ENCODE data around the gene RBBP5. TPM values are rescaled to one million over a fixed set of nuclear protein-coding genes. Genes with fewer than 3 reads are reported as not detected.
A peak's percentile ranks its signal among the peaks of the same experiment; 100 is the strongest.

Gene RBBP5
- total RNA-seq, 1 experiment from 2014 or later = 17.9 TPM

DNA sequence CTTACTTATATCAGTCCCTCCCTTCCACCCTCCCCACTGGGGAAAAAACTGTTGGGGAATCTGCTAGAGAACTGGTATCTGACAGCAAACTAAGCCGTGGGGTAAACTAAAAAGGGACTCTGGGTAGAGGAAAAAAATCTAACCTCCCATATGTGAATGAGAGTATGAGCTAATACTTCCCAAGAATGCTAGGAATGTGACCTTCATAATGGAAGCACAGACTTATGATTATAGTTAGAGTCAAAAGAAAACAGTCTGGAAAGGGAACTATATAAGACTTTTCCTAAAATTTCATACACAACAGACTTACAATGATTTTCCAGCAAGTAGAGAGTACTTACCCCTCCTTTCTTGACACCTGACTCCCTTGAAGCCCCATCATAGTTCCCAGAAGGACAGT lies 23.0 kb upstream of the RBBP5 start:
- Histone ChIP-seq H3K9me3 (ENCODE audit: insufficient read depth, low read depth) (no peaks in the 10 kb centered on the region), H3K27me3 (ENCODE audit: insufficient read depth, low read depth) (no peaks in the 10 kb centered on the region), H3K9me2 (ENCODE audit: insufficient read depth) (no peaks in the 10 kb centered on the region), H3K79me2 (ENCODE audit: low read depth) (no peaks in the 10 kb centered on the region), H3F3A (ENCODE audit: insufficient read depth, low read depth) (peaks cover 6% of the 10 kb centered on the region; the same call in 1 of the 2 replicates), H4K20me1 (ENCODE audit: insufficient read depth) (no peaks in the 10 kb centered on the region), H3K27ac (no peak overlapping the region), H3K36me3 (ENCODE audit: low read depth) (no peaks in the 10 kb centered on the region), H3K4me1 (replicated peaks; ENCODE audit: insufficient read depth) (peaks cover 11% of the 10 kb centered on the region), H2AFZ (no peak overlapping the region), H3K4me2 (peak overlapping the region; percentile 23), H3K4me3 (no peak overlapping the region)
- peak in 1 of 2 experiments; percentile 46 for DNase-seq
- intact Hi-C loops (cut with micrococcal nuclease; ENCODE audit: unreplicated experiment) = no loop called here
- BruUV-seq (replicated peaks) = no TSS peak
- TF ChIP-seq, protein P1, sequence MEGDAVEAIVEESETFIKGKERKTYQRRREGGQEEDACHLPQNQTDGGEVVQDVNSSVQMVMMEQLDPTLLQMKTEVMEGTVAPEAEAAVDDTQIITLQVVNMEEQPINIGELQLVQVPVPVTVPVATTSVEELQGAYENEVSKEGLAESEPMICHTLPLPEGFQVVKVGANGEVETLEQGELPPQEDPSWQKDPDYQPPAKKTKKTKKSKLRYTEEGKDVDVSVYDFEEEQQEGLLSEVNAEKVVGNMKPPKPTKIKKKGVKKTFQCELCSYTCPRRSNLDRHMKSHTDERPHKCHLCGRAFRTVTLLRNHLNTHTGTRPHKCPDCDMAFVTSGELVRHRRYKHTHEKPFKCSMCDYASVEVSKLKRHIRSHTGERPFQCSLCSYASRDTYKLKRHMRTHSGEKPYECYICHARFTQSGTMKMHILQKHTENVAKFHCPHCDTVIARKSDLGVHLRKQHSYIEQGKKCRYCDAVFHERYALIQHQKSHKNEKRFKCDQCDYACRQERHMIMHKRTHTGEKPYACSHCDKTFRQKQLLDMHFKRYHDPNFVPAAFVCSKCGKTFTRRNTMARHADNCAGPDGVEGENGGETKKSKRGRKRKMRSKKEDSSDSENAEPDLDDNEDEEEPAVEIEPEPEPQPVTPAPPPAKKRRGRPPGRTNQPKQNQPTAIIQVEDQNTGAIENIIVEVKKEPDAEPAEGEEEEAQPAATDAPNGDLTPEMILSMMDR (conservative IDR thresholded peaks at IDR 0.05) = no peak
- TF ChIP-seq EZH2 (IDR thresholded peaks at IDR 0.05; ENCODE audit: low read depth) = no peak
- CTCF ChIA-PET = interaction anchor here (0.5 to 0.6 kb wide), 4 partner anchors 28 to 341 kb away, joined by 3 to 4 read pairs (median 4); partner anchors contain the start of gene TMCC2
- POLR2A ChIA-PET (ENCODE audit: unreplicated experiment) = interaction anchor here (0.9 kb wide), 1 partner anchor 177 kb away, joined by 4 read pairs; the partner anchor contains the start of gene NUAK2

DNA sequence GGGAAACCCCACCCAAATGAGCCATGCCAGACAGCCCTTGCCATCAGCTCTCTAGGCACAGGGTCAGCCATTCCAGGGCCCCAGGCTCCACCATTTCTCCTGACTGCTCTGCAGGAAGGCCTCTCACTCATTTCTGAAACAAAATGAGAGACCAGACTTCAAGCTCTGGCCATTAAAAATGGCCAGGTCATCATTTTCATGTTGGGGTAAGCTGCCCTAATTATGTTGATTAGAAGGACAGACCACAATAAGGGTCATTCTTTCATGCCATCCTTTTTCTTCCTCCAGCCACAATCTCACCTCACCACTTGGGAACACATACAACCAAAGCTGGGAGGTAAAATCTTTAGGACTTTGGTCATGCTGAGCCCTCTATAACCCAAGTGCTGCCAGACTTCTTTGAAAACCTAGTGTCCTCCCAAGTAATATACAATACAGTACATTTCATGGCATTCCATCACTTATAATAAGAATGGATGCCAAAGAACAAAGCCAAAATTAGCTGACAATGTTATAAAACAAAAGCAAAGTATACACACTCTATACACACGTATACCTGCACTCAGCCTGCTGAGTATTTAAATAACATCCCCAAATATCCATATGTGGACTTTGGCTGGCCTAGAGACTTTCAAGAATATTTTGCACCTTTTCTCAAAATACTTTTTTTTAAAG lies 22.4 kb upstream of the RBBP5 start:
- TF ChIP-seq EZH2 (IDR thresholded peaks at IDR 0.05; ENCODE audit: low read depth) = no peak
- TF ChIP-seq, protein P1 (conservative IDR thresholded peaks at IDR 0.05) = no peak
- Histone ChIP-seq H3K4me3 (no peak overlapping the region), H3K9me2 (ENCODE audit: insufficient read depth) (no peaks in the 10 kb centered on the region), H3K36me3 (ENCODE audit: low read depth) (no peaks in the 10 kb centered on the region), H3K4me1 (replicated peaks; ENCODE audit: insufficient read depth) (peaks cover 11% of the 10 kb centered on the region), H3K4me2 (0 out of 2 replicates have a peak overlapping the region, but pooled peaks have one; percentile 23), H3K27me3 (ENCODE audit: insufficient read depth, low read depth) (no peaks in the 10 kb centered on the region), H2AFZ (no peak overlapping the region), H4K20me1 (ENCODE audit: insufficient read depth) (no peaks in the 10 kb centered on the region), H3K79me2 (ENCODE audit: low read depth) (no peaks in the 10 kb centered on the region), H3F3A (ENCODE audit: insufficient read depth, low read depth) (peaks cover 6% of the 10 kb centered on the region; the same call in 1 of the 2 replicates), H3K9me3 (ENCODE audit: insufficient read depth, low read depth) (no peaks in the 10 kb centered on the region), H3K27ac (no peak overlapping the region)
- intact Hi-C loops (cut with micrococcal nuclease; ENCODE audit: unreplicated experiment) = no loop called here
- ChIA-PET CTCF (interaction anchor here (0.5 to 0.6 kb wide), 4 partner anchors 28 to 341 kb away, joined by 3 to 4 read pairs (median 4); partner anchors contain the start of gene TMCC2), POLR2A (ENCODE audit: unreplicated experiment) (interaction anchor here (0.6 to 0.9 kb wide), 2 partner anchors 88 to 177 kb away, joined by 4 read pairs; partner anchors contain the start of gene NUAK2)
- no TSS peak for BruUV-seq (replicated peaks)
- DNase-seq = no peak

DNA sequence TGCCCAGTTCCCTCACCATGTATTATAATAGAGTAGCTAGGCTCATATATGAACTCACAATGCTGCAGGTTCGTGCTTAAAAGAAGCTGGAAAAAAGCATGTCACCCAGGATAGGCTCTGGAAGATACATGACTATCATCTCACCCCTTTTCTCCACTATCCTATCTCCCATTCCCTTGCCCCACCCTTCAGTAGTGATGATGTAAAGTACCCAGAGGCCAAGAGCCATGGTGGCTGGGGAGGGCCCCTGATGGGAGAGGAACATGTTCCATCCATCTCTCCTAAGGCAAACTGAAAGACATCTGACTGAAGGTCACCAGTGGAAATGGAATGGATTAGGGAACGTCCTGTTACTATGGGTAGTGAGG lies 20.3 kb upstream of the RBBP5 start:
- H3K27ac ChIP-seq = no peak overlapping the region
- H3K79me2 ChIP-seq (ENCODE audit: low read depth) = no peaks in the 10 kb centered on the region
- no peaks in the 10 kb centered on the region for H3K27me3 ChIP-seq (ENCODE audit: insufficient read depth, low read depth)
- BruUV-seq (replicated peaks) = no TSS peak
- intact Hi-C loops (cut with micrococcal nuclease; ENCODE audit: unreplicated experiment) = no loop called here
- no peaks in the 10 kb centered on the region for H3K36me3 ChIP-seq (ENCODE audit: low read depth)
- no peaks in the 10 kb centered on the region for H3K9me3 ChIP-seq (ENCODE audit: insufficient read depth, low read depth)
- TF ChIP-seq, protein P1 (conservative IDR thresholded peaks at IDR 0.05) = no peak
- TF ChIP-seq EZH2 (IDR thresholded peaks at IDR 0.05; ENCODE audit: low read depth) = no peak
- H3K9me2 ChIP-seq (ENCODE audit: insufficient read depth) = no peaks in the 10 kb centered on the region
- no peak for DNase-seq
- peaks cover 6% of the 10 kb centered on the region; the same call in 1 of the 2 replicates for H3F3A ChIP-seq (ENCODE audit: insufficient read depth, low read depth)
- no peak overlapping the region for H3K4me3 ChIP-seq
- peak overlapping the region; percentile 50; the same call in 1 of the 2 replicates for H3K4me2 ChIP-seq
- H2AFZ ChIP-seq = 0 out of 2 replicates have a peak overlapping the region, but pooled peaks have one; percentile 18
- POLR2A ChIA-PET (ENCODE audit: unreplicated experiment) = no interaction called here
- H4K20me1 ChIP-seq (ENCODE audit: insufficient read depth) = no peaks in the 10 kb centered on the region
- CTCF ChIA-PET = interaction anchor here (1.0 to 1.4 kb wide), 3 partner anchors 23 to 165 kb away, joined by 3 to 6 read pairs (median 4); no protein-coding TSS in a partner anchor
- H3K4me1 ChIP-seq (replicated peaks; ENCODE audit: insufficient read depth) = peaks cover 11% of the 10 kb centered on the region
